H1 (cell line): ENCODE results near the gene BIRC2. TPM values are rescaled to one million over a fixed set of nuclear protein-coding genes. Genes with fewer than 3 reads are reported as not detected.

ENCODE experiments used
- CTCF ChIA-PET: fragments of 300-600 bp; sonication (Branson Sonifier 250); formaldehyde crosslinking; loops from one replicate; lab custom pipeline; 2021; ENCODE audit not compliant: partially characterized antibody; lab: Charles Lee
- POLR2A ChIA-PET: fragments of 300-600 bp; sonication (Branson Sonifier 250); formaldehyde crosslinking; loops from one replicate; lab custom pipeline; 2021; ENCODE audit warnings: inconsistent platforms; ENCODE audit not compliant: partially characterized antibody; lab: Charles Lee
- DNase-seq, 2 experiments: peaks; one replicate each; pipeline versions ENCODE4 v3.0.0 to v3.0.0-alpha.2; 2010 to 2022; ENCODE audit warnings: low spot score in 2 of 2, low read depth in 1 of 2, mixed read lengths in 1 of 2
- FAIRE-seq: peaks from 2 replicates; lab custom pipeline; 2011; peaks lifted over from hg19 to GRCh38; lab: Jason Lieb, UNC
- H2AFZ ChIP-seq: 2 replicates; pipeline ENCODE4 v1.8.1; 2012; ENCODE audit warnings: low read length, inconsistent platforms
- H2AK5ac ChIP-seq: 2 replicates; pipeline ENCODE4 v1.6.1; 2013; ENCODE audit warnings: low read depth, low read length
- H2BK120ac ChIP-seq: replicated peaks from 2 replicates; pipeline ENCODE3; 2013; ENCODE audit warnings: low read depth, low read length, inconsistent platforms
- H2BK12ac ChIP-seq: 2 replicates; pipeline ENCODE4 v1.6.1; 2013; ENCODE audit warnings: low read depth, low read length
- H2BK15ac ChIP-seq: 2 replicates; pipeline ENCODE4 v1.6.1; 2013; ENCODE audit warnings: low read length
- H2BK20ac ChIP-seq: 2 replicates; pipeline ENCODE4 v1.6.1; 2013; ENCODE audit warnings: low read length
- H2BK5ac ChIP-seq: 2 replicates; pipeline ENCODE4 v1.6.1; 2013; ENCODE audit warnings: low read depth, low read length
- H3K14ac ChIP-seq: 2 replicates; pipeline ENCODE4 v1.6.1; 2013; ENCODE audit warnings: inconsistent platforms; ENCODE audit not compliant: insufficient read length
- H3K18ac ChIP-seq: 2 replicates; pipeline ENCODE4 v1.6.1; 2013; ENCODE audit warnings: low read length; ENCODE audit errors: extremely low read depth
- H3K23ac ChIP-seq: 2 replicates; pipeline ENCODE4 v1.6.1; 2013; ENCODE audit warnings: inconsistent platforms; ENCODE audit not compliant: insufficient read length
- H3K23me2 ChIP-seq: 2 replicates; pipeline ENCODE4 v1.6.1; 2013; ENCODE audit warnings: low read depth, low read length
- H3K27ac ChIP-seq: 2 replicates; pipeline ENCODE4 v1.6.1; 2011; ENCODE audit warnings: low read depth, low read length, inconsistent platforms
- H3K27me3 ChIP-seq, 4 experiments: replicated peaks in 1 of 4; 1 replicate in 1 of 4; 2 replicates in 3 of 4; pipeline versions ENCODE4 v1.6.1 to v1.8.1; 2011 to 2013; ENCODE audit warnings: low read length in 3 of 4, mild to moderate bottlenecking in 3 of 4, inconsistent platforms in 2 of 4, mixed read lengths in 2 of 4, moderate library complexity in 1 of 4; ENCODE audit not compliant: control insufficient read depth in 3 of 4, insufficient read depth in 3 of 4; ENCODE audit errors: extremely low read depth in 1 of 4
- H3K36me3 ChIP-seq, 4 experiments: 2 replicates each; pipeline versions ENCODE4 v1.6.1 to v1.8.1; 2011 to 2013; ENCODE audit warnings: mild to moderate bottlenecking in 4 of 4, low read length in 3 of 4, moderate library complexity in 2 of 4, control low read depth in 1 of 4, inconsistent platforms in 1 of 4; ENCODE audit not compliant: insufficient read depth in 4 of 4, control insufficient read depth in 2 of 4
- H3K4ac ChIP-seq: replicated peaks from 2 replicates; pipeline ENCODE3; 2013; ENCODE audit warnings: low read length, low read depth, mixed read lengths, inconsistent platforms; ENCODE audit not compliant: insufficient read length
- H3K4me1 ChIP-seq, 4 experiments: replicated peaks in 1 of 4; 1 replicate in 1 of 4; 2 replicates in 3 of 4; pipeline versions ENCODE4 v1.6.1 to v1.8.1; 2011 to 2013; ENCODE audit warnings: low read length in 3 of 4, inconsistent platforms in 2 of 4, mixed read lengths in 1 of 4; ENCODE audit not compliant: insufficient read depth in 4 of 4, control insufficient read depth in 3 of 4
- H3K4me2 ChIP-seq, 2 experiments: 2 replicates each; pipeline versions ENCODE4 v1.6.1 to v1.8.1; 2011 to 2013; ENCODE audit warnings: low read depth in 2 of 2, low read length in 2 of 2, control low read depth in 1 of 2, inconsistent platforms in 1 of 2, mild to moderate bottlenecking in 1 of 2; ENCODE audit not compliant: insufficient read depth in 1 of 2
- H3K4me3 ChIP-seq, 4 experiments: fragments of 200-600, 300-600 bp in 1 of 4; sonication (generic), shearing (Covaris generic), sonication (Bioruptor Twin) in 1 of 4; 2 replicates each; pipeline versions ENCODE4 v1.5.1 to v1.8.1; 2011 to 2016; ENCODE audit warnings: low read length in 4 of 4, low read depth in 3 of 4, control low read depth in 2 of 4, inconsistent platforms in 2 of 4, mild to moderate bottlenecking in 2 of 4, mixed read lengths in 1 of 4, moderate library complexity in 1 of 4; ENCODE audit not compliant: insufficient read depth in 2 of 4; ENCODE audit errors: extremely low read depth in 1 of 4
- H3K56ac ChIP-seq: replicated peaks from 2 replicates; pipeline ENCODE3; 2013; ENCODE audit warnings: low read depth, mild to moderate bottlenecking, mixed read lengths, low read length, inconsistent platforms; ENCODE audit not compliant: insufficient read length
- H3K79me1 ChIP-seq: 2 replicates; pipeline ENCODE4 v1.6.1; 2013; ENCODE audit warnings: low read depth, low read length, control low read depth
- H3K79me2 ChIP-seq, 2 experiments: 2 replicates each; pipeline versions ENCODE4 v1.6.1 to v1.8.1; 2012 to 2013; ENCODE audit warnings: low read length in 2 of 2, mild to moderate bottlenecking in 2 of 2, inconsistent platforms in 1 of 2; ENCODE audit not compliant: insufficient read depth in 2 of 2, control insufficient read depth in 1 of 2
- H3K9ac ChIP-seq, 4 experiments: replicated peaks in 1 of 4; 1 replicate in 1 of 4; 2 replicates in 3 of 4; pipeline versions ENCODE4 v1.6.1 to v1.8.1; 2011 to 2013; ENCODE audit warnings: low read depth in 3 of 4, low read length in 3 of 4, control low read depth in 2 of 4, mild to moderate bottlenecking in 2 of 4, moderate library complexity in 2 of 4, inconsistent platforms in 1 of 4; ENCODE audit errors: extremely low read depth in 1 of 4
- H3K9me3 ChIP-seq, 2 experiments: 2 replicates each; pipeline versions ENCODE4 v1.6.1 to v1.8.1; 2012 to 2013; ENCODE audit warnings: mild to moderate bottlenecking in 2 of 2, moderate library complexity in 2 of 2, control low read depth in 1 of 2, inconsistent platforms in 1 of 2, low read depth in 1 of 2, low read length in 1 of 2, mixed read lengths in 1 of 2; ENCODE audit not compliant: insufficient read depth in 2 of 2
- H4K20me1 ChIP-seq, 2 experiments: replicated peaks in 1 of 2; 2 replicates each; pipeline versions ENCODE3 to v1.8.1; 2011 to 2013; ENCODE audit warnings: inconsistent platforms in 2 of 2, low read length in 2 of 2, mild to moderate bottlenecking in 1 of 2; ENCODE audit not compliant: insufficient read depth in 2 of 2, control insufficient read depth in 1 of 2
- H4K5ac ChIP-seq: 2 replicates; pipeline ENCODE4 v1.6.1; 2013; ENCODE audit warnings: low read length, low read depth, mixed read lengths, inconsistent platforms; ENCODE audit not compliant: insufficient read length
- H4K8ac ChIP-seq: 2 replicates; pipeline ENCODE4 v1.8.0; 2013; ENCODE audit warnings: mild to moderate bottlenecking, moderate library complexity, low read length, inconsistent platforms; ENCODE audit not compliant: insufficient read depth; ENCODE audit errors: extremely low read depth
- H4K91ac ChIP-seq: replicated peaks from 2 replicates; pipeline ENCODE3; 2013; ENCODE audit warnings: low read length, mixed read lengths, inconsistent platforms; ENCODE audit not compliant: insufficient read length
- CHD1 ChIP-seq: IDR thresholded peaks from 2 replicates; pipeline ENCODE4 v1.6.1; 2012; ENCODE audit warnings: low read depth, low read length, improper control_type of control experiment
- EGR1 ChIP-seq: IDR thresholded peaks from 2 replicates; pipeline ENCODE4 v1.6.1; 2011; ENCODE audit warnings: low read depth, low read length, borderline replicate concordance
- TBP ChIP-seq: IDR thresholded peaks from 2 replicates; pipeline ENCODE4 v1.6.1; 2011; ENCODE audit warnings: low read depth, low read length, improper control_type of control experiment
- WGBS, 2 experiments: shearing (Covaris generic) in 1 of 2; methylation state at CpG; one replicate each; pipeline versions ENCODE4 v1.1.6 to v1.1.7; 2013 to 2015; ENCODE audit warnings: low lambda C conversion rate in 2 of 2, mixed read lengths in 2 of 2, inconsistent platforms in 1 of 2, low coverage in 1 of 2, missing lambda C conversion rate in 1 of 2; ENCODE audit not compliant: insufficient replicate concordance in 2 of 2, insufficient coverage in 1 of 2, insufficient read length in 1 of 2; ENCODE audit errors: extremely low coverage in 1 of 2, missing lambda C conversion rate in 1 of 2; 5-methylcytosine and 5-hydroxymethylcytosine counted together
- polyA plus RNA-seq, 7 experiments: library from polyadenylated mRNA; depleted of rRNA in 3 of 7; stranded (reverse) in 5 of 7; unstranded in 2 of 7; fragments of >200 nt in 5 of 7; fragments of 200-250 nt in 2 of 7; gene quantifications; 1 replicate in 5 of 7; 2 replicates in 1 of 7; 4 replicates in 1 of 7; pipeline versions ENCODE4 v1.2.1 to v1.2.3, GENCODE V29; 2011 to 2013; ENCODE audit warnings: missing spikeins in 2 of 7, mixed read lengths in 2 of 7
- total RNA-seq: library from RNA; stranded (reverse); fragmentation: NEBNext Ultra II Directional; extraction: Animal tissue kit (Norgen Biotek cat#: 25700); gene quantifications from 2 replicates; pipeline ENCODE4 v1.2.1, GENCODE V29; 2021
- TF ChIP-seq, protein P1 (sequence below): IDR thresholded peaks from 2 replicates; pipeline ENCODE4 v1.6.1; 2011; ENCODE audit warnings: low read length, improper control_type of control experiment

The BIRC2 gene
- total and polyA plus RNA-seq, 2 of the 8 experiments (the other 6 are each of a cell fraction or from before 2014, with no cell fraction given) = 18.4 to 24.7 TPM

DNA sequence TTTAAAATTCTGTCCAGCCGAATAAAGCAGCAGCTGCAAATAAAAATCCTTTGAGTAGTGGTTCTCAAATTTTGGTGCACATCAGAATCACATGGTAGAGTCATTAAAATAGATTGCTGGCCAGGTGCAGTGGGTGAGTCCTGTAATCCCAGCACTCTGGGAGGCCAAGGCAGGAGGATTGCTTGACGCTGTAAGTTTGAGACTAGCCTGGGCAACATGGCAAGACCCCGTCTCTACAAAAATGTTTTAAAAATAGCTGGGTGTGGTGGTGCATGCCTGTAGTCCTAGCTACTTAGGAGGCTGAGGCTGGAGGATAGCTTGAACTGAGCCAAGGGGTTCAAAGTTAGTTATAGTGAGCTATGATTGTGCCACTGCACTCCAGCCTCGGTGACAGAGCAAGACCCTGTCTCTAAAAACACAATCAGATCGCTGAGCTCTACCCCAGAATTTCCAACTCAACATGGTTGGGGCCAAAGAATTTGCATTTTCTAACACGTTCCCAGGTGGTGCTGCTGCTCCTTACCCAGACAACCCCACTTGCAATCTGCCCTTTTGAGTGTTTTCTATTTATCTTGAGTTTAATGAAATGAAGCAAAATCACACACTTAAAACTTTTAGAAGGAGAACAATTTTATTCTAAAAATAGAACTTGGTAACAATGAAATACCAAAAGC, 48.8 kb downstream of the BIRC2 start:
- no peak overlapping the region for H2BK15ac ChIP-seq
- no peak overlapping the region for H3K27ac ChIP-seq
- POLR2A ChIA-PET = no interaction called here
- no peak overlapping the region for H4K91ac ChIP-seq
- no peak overlapping the region for H3K23ac ChIP-seq
- WGBS, 2 experiments = 91% methylated on average over 6 of the region's 6 CpGs; no CpG with 5 or more reads in 1 of the 2 experiments
- no peak overlapping the region for H3K4me3 ChIP-seq
- no peak overlapping the region for H3K4ac ChIP-seq
- no peaks in the 10 kb centered on the region for H3K4me1 ChIP-seq
- H2BK120ac ChIP-seq = no peak overlapping the region
- H3K9me3 ChIP-seq = no peaks in the 10 kb centered on the region
- no peak overlapping the region for H4K5ac ChIP-seq
- H3K9ac ChIP-seq = no peak overlapping the region
- no peak overlapping the region for H3K18ac ChIP-seq
- no peak overlapping the region for H3K4me2 ChIP-seq
- H3K79me1 ChIP-seq = no peaks in the 10 kb centered on the region
- H2BK12ac ChIP-seq = no peak overlapping the region
- no peak for DNase-seq
- TF ChIP-seq CHD1 (no peak), TBP (no peak), EGR1 (no peak)
- TF ChIP-seq, protein P1, sequence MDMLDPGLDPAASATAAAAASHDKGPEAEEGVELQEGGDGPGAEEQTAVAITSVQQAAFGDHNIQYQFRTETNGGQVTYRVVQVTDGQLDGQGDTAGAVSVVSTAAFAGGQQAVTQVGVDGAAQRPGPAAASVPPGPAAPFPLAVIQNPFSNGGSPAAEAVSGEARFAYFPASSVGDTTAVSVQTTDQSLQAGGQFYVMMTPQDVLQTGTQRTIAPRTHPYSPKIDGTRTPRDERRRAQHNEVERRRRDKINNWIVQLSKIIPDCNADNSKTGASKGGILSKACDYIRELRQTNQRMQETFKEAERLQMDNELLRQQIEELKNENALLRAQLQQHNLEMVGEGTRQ = no peak
- H3K56ac ChIP-seq = no peak overlapping the region
- no peak overlapping the region for H4K8ac ChIP-seq
- no peak overlapping the region for H2BK5ac ChIP-seq
- no peaks in the 10 kb centered on the region for H3K79me2 ChIP-seq
- H2BK20ac ChIP-seq = no peak overlapping the region
- FAIRE-seq = no peak
- CTCF ChIA-PET = interaction anchor here (0.7 to 1.6 kb wide), 5 partner anchors 11 to 217 kb away, joined by 3 to 5 read pairs (median 4); no protein-coding TSS in a partner anchor
- no peak overlapping the region for H2AK5ac ChIP-seq
- H2AFZ ChIP-seq = no peak overlapping the region
- no peak overlapping the region for H3K14ac ChIP-seq
- H3K23me2 ChIP-seq = no peaks in the 10 kb centered on the region
- H3K36me3 ChIP-seq = peaks cover 0 to 10% (median 2%) of the 10 kb centered on the region in 4 experiments; a peak in 4 of 8 replicates
- H3K27me3 ChIP-seq = no peaks in the 10 kb centered on the region
- H4K20me1 ChIP-seq = no peaks in the 10 kb centered on the region
